Medulla oblongata (tissue), 1 donor: ENCODE data around the gene GDPD4.
A peak's percentile ranks its signal among the peaks of the same experiment; 100 is the strongest.
"Not testable (repeated sequence)": the region's sequence is repeated elsewhere in the genome, so short reads cannot be mapped to it uniquely, and the experiment has no call there.

Experiments
- DNase-seq: peaks from one replicate; pipeline ENCODE4 v3.0.0-alpha.2; 2015; ENCODE audit errors: extremely low spot score

Gene GDPD4

GRCh38 chr11:77301510-77301909, at the start of gene GDPD4:
Gene GDPD4 (minus strand): TSS chr11:77301686. CDS start chr11:77285137, 16,549 bp downstream.
- no peak for DNase-seq

- DNase-seq, result no peak
Measured at GRCh38 chr11:77347948-77348347, 46.5 kb upstream of the GDPD4 start.

GRCh38 chr11:77346906-77347603, 45.6 kb upstream of the GDPD4 start:
- no peak for DNase-seq

- no peak for DNase-seq
Measured at GRCh38 chr11:77345621-77346020, 44.1 kb upstream of the GDPD4 start.

- DNase-seq, result no peak
Measured at GRCh38 chr11:77340501-77340900, 39.0 kb upstream of the GDPD4 start.

- DNase-seq, result no peak
Measured at GRCh38 chr11:77332259-77332658, 30.8 kb upstream of the GDPD4 start.

GRCh38 chr11:77325159-77325558, 23.7 kb upstream of the GDPD4 start:
- no peak for DNase-seq

- no peak for DNase-seq
Measured at GRCh38 chr11:77324508-77324907, 23.0 kb upstream of the GDPD4 start.

GRCh38 chr11:77322926-77323590, 21.6 kb upstream of the GDPD4 start:
- peak; percentile 34 for DNase-seq

GRCh38 chr11:77322506-77322905, 21.0 kb upstream of the GDPD4 start:
- peak; percentile 65 for DNase-seq

- DNase-seq, result no peak
Measured at GRCh38 chr11:77320351-77320750, 18.9 kb upstream of the GDPD4 start.

- no peak for DNase-seq
Measured at GRCh38 chr11:77318600-77318999, 17.1 kb upstream of the GDPD4 start.

- DNase-seq, result no peak
Measured at GRCh38 chr11:77316733-77317342, 15.4 kb upstream of the GDPD4 start.

GRCh38 chr11:77312107-77312506, 10.6 kb upstream of the GDPD4 start:
- DNase-seq, result no peak

- no peak for DNase-seq
Measured at GRCh38 chr11:77311701-77312100, 10.2 kb upstream of the GDPD4 start.

GRCh38 chr11:77310721-77311120, 9.2 kb upstream of the GDPD4 start:
- DNase-seq, result no peak

- no peak for DNase-seq
Measured at GRCh38 chr11:77309401-77310085, 8.1 kb upstream of the GDPD4 start.

- DNase-seq, result no peak
Measured at GRCh38 chr11:77308838-77309237, 7.4 kb upstream of the GDPD4 start.

GRCh38 chr11:77303328-77303727, 1.8 kb upstream of the GDPD4 start:
- DNase-seq, result no peak

- no peak for DNase-seq
Measured at GRCh38 chr11:77302752-77303151, 1.3 kb upstream of the GDPD4 start.

GRCh38 chr11:77300695-77301094, 791 bp downstream of the GDPD4 start:
- DNase-seq, result no peak

GRCh38 chr11:77300028-77300427, 1.5 kb downstream of the GDPD4 start:
- DNase-seq, result not testable (repeated sequence)
